ENCODE results near the gene GID8. TPM values are rescaled to one million over a fixed set of nuclear protein-coding genes. Genes with fewer than 3 reads are reported as not detected.

The GID8 gene
- total and polyA plus RNA-seq, 2 of the 13 experiments (the other 11 are each of a cell fraction or from before 2014, with no cell fraction given) = 39.6 to 59.8 TPM

DNA sequence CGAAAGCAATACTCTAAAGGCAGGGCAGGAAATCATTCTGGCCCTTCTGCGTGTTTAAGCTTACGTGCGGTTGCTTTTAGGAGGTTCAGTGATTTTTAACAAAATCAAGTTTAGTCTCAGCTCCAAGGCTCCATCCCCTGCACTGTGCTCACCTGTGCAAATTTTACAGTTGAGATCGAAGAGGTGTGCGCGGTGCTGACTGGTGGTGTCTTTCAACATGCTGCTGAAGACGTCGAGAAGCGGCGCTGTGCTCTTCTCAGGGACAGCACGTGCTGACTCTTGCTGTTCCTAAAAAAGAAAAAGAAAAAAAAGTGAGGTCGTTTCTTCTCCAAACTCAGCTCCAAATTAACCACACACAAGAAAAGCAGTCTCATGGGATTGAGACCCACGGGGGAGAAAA lies 43.7 kb upstream of the GID8 start (continued):
- TF ChIP-seq ZNF337 (CRISPR knock-in tag; IDR thresholded peaks at IDR 0.05; ENCODE audit: borderline replicate concordance, low read depth) (no peak), ZNF775 (CRISPR knock-in tag; IDR thresholded peaks at IDR 0.05; ENCODE audit: borderline replicate concordance) (no peak), ZBTB34 (CRISPR knock-in tag; IDR thresholded peaks at IDR 0.05) (no peak), TP53 (CRISPR knock-in tag; conservative IDR thresholded peaks at IDR 0.05) (no peak)

DNA sequence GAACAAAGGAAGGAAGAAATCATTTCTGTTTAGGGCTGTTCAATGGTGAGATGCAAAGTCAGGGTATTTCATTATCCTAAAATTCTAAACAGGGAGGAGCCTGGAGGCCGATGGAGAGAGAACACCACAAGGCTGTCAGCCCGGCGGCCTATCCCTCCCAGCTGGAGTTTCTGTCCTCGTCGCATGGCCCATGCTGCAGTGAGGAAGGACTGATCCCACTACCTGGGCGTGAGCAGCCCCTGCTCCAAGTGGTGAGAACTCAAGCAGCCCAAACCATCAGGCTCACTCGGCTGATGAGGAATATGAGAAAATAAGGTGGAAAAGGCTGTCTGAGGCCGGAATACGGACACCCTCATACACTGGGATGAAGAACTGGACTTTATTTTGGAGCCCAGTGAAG lies 42.4 kb upstream of the GID8 start:
- H3K4me1 ChIP-seq (ENCODE audit: insufficient read depth, low read length) = peaks cover 22% of the 10 kb centered on the region
- no TSS peak for BruUV-seq (replicated peaks)
- H3K9ac ChIP-seq (ENCODE audit: insufficient read depth, low read depth, low read length) = no peak overlapping the region
- no peaks in the 10 kb centered on the region for H3K27me3 ChIP-seq (ENCODE audit: control insufficient read depth in 1 of 2, insufficient read depth in 2 of 2, low read length in 2 of 2)
- no peak overlapping the region for H3K4me3 ChIP-seq (replicated peaks in 1 of 3; ENCODE audit: insufficient read depth in 1 of 3, low read depth in 2 of 3, low read length in 3 of 3)
- intact Hi-C loops (cut with micrococcal nuclease; ENCODE audit: unreplicated experiment) (no loop called here), in situ Hi-C loops (cut with HindIII; ENCODE audit: extremely low pct_ligation_motif_present, low pct_unique_long_range_greater_than_20kb) (no loop called here)
- no peaks in the 10 kb centered on the region for H3K9me3 ChIP-seq (ENCODE audit: low read length)
- WGBS (ENCODE audit: low lambda C conversion rate) = 94% methylated on average over 9 of the region's 9 CpGs
- ATAC-seq (no peak), DNase-seq (ENCODE audit: low spot score) (no peak), FAIRE-seq (no peak)
- H3K79me2 ChIP-seq (ENCODE audit: insufficient read depth, low read length) = no peaks in the 10 kb centered on the region
- no peak overlapping the region for H2AFZ ChIP-seq (ENCODE audit: low read length)
- no peak overlapping the region for H3K27ac ChIP-seq (ENCODE audit: extremely low read length, insufficient read depth, low read length)
- CTCF ChIA-PET (ENCODE audit: low intra/inter-chr PET ratio, low total read pairs) = no interaction called here
- peaks cover 35 to 56% of the 10 kb centered on the region in 2 experiments for H3K36me3 ChIP-seq (replicated peaks in 1 of 2; ENCODE audit: control insufficient read depth in 1 of 2, insufficient read depth in 2 of 2, low read length in 2 of 2)
- POLR2A ChIA-PET = no interaction called here
- no peak overlapping the region for H3K4me2 ChIP-seq (ENCODE audit: low read depth, low read length)
- peaks cover 8% of the 10 kb centered on the region for H4K20me1 ChIP-seq (ENCODE audit: insufficient read depth, low read length)
- TF ChIP-seq ZBTB42 (CRISPR knock-in tag; IDR thresholded peaks at IDR 0.05) = no peak
- TF ChIP-seq NRL (CRISPR knock-in tag; IDR thresholded peaks at IDR 0.05; ENCODE audit: borderline replicate concordance) = 0 out of 2 replicates have a peak, but pooled peaks have one; percentile 79
- TF ChIP-seq HMGXB4 (CRISPR knock-in tag; IDR thresholded peaks at IDR 0.05; ENCODE audit: borderline replicate concordance in 1 of 2, low read depth in 1 of 2) = no peak
- TF ChIP-seq, protein P1, sequence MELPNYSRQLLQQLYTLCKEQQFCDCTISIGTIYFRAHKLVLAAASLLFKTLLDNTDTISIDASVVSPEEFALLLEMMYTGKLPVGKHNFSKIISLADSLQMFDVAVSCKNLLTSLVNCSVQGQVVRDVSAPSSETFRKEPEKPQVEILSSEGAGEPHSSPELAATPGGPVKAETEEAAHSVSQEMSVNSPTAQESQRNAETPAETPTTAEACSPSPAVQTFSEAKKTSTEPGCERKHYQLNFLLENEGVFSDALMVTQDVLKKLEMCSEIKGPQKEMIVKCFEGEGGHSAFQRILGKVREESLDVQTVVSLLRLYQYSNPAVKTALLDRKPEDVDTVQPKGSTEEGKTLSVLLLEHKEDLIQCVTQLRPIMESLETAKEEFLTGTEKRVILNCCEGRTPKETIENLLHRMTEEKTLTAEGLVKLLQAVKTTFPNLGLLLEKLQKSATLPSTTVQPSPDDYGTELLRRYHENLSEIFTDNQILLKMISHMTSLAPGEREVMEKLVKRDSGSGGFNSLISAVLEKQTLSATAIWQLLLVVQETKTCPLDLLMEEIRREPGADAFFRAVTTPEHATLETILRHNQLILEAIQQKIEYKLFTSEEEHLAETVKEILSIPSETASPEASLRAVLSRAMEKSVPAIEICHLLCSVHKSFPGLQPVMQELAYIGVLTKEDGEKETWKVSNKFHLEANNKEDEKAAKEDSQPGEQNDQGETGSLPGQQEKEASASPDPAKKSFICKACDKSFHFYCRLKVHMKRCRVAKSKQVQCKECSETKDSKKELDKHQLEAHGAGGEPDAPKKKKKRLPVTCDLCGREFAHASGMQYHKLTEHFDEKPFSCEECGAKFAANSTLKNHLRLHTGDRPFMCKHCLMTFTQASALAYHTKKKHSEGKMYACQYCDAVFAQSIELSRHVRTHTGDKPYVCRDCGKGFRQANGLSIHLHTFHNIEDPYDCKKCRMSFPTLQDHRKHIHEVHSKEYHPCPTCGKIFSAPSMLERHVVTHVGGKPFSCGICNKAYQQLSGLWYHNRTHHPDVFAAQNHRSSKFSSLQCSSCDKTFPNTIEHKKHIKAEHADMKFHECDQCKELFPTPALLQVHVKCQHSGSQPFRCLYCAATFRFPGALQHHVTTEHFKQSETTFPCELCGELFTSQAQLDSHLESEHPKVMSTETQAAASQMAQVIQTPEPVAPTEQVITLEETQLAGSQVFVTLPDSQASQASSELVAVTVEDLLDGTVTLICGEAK (IDR thresholded peaks at IDR 0.05) = no peak
- TF ChIP-seq, protein P1 (CRISPR knock-in tag; IDR thresholded peaks at IDR 0.05) = no peak
